Epidermal melanocyte (primary cell): Measurements from ENCODE around the gene CDH3.

Experiments
- DNase-seq: peaks from one replicate; pipeline ENCODE4 v3.0.0; 2011; ENCODE audit warnings: low spot score; ENCODE audit not compliant: insufficient read length

Gene CDH3

GRCh38 chr16:68644715-68645493 lies at the start of gene CDH3:
Gene CDH3 (plus strand): TSS chr16:68645310. CDS start chr16:68645380, 70 bp downstream.
- DNase-seq, result no peak

- no peak for DNase-seq
Observed at GRCh38 chr16:68596266-68596665, 48.8 kb upstream of the CDH3 start.

- no peak for DNase-seq
Observed at GRCh38 chr16:68599586-68599985, 45.5 kb upstream of the CDH3 start.

GRCh38 chr16:68605746-68606145 lies 39.4 kb upstream of the CDH3 start:
- no peak for DNase-seq

- no peak for DNase-seq
Observed at GRCh38 chr16:68607443-68607842, 37.7 kb upstream of the CDH3 start.

GRCh38 chr16:68608330-68608729 lies 36.8 kb upstream of the CDH3 start:
- no peak for DNase-seq

- DNase-seq, result no peak
Observed at GRCh38 chr16:68612996-68613395, 32.1 kb upstream of the CDH3 start.

- no peak for DNase-seq
Observed at GRCh38 chr16:68617734-68618133, 27.4 kb upstream of the CDH3 start.

GRCh38 chr16:68626557-68626956 lies 18.6 kb upstream of the CDH3 start:
- peak; percentile 64 for DNase-seq

- DNase-seq, result no peak
Observed at GRCh38 chr16:68627951-68628425, 17.1 kb upstream of the CDH3 start.

- DNase-seq, result no peak
Observed at GRCh38 chr16:68629351-68629910, 15.7 kb upstream of the CDH3 start.

GRCh38 chr16:68636064-68636560 lies 9.0 kb upstream of the CDH3 start:
- DNase-seq, result no peak

GRCh38 chr16:68636818-68637217 lies 8.3 kb upstream of the CDH3 start:
- DNase-seq, result no peak

- no peak for DNase-seq
Observed at GRCh38 chr16:68640972-68641371, 4.1 kb upstream of the CDH3 start.

- DNase-seq, result no peak
Observed at GRCh38 chr16:68642047-68642435, 3.1 kb upstream of the CDH3 start.

GRCh38 chr16:68642436-68643101 lies 2.5 kb upstream of the CDH3 start:
- DNase-seq, result peak; percentile 52

GRCh38 chr16:68643227-68643626 lies 1.9 kb upstream of the CDH3 start:
- DNase-seq, result no peak

- DNase-seq, result no peak
Observed at GRCh38 chr16:68643847-68644246, 1.3 kb upstream of the CDH3 start.

GRCh38 chr16:68644296-68644695 lies 814 bp upstream of the CDH3 start:
- no peak for DNase-seq

GRCh38 chr16:68645494-68646388 lies 631 bp downstream of the CDH3 start:
- DNase-seq, result no peak

GRCh38 chr16:68646953-68647659 lies 2.0 kb downstream of the CDH3 start:
- no peak for DNase-seq
